H9 (cell line): ENCODE data around the gene ESPNL. TPM values are rescaled to one million over a fixed set of nuclear protein-coding genes. Genes with fewer than 3 reads are reported as not detected.

Experiments
- DNase-seq: peaks from one replicate; pipeline ENCODE4 v3.0.0-alpha.2; 2017
- H2AFZ ChIP-seq: one replicate; pipeline ENCODE4 v1.6.1; 2013; ENCODE audit warnings: mild to moderate bottlenecking, low read length, control low read depth, moderate library complexity
- H2AK5ac ChIP-seq: 2 replicates; pipeline ENCODE4 v1.6.1; 2013; ENCODE audit warnings: low read length, control low read depth, mixed read lengths; ENCODE audit not compliant: insufficient read length
- H2BK120ac ChIP-seq: one replicate; pipeline ENCODE4 v1.6.1; 2013; ENCODE audit warnings: low read depth, mild to moderate bottlenecking, low read length, control low read depth, inconsistent platforms; ENCODE audit not compliant: poor library complexity, severe bottlenecking
- H2BK12ac ChIP-seq: 2 replicates; pipeline ENCODE4 v1.6.1; 2013; ENCODE audit warnings: low read length, control low read depth, mixed read lengths, low read depth; ENCODE audit not compliant: insufficient read length
- H2BK15ac ChIP-seq: 2 replicates; pipeline ENCODE4 v1.6.1; 2013; ENCODE audit warnings: low read depth, low read length, control low read depth
- H2BK20ac ChIP-seq: one replicate; pipeline ENCODE4 v1.6.1; 2013; ENCODE audit warnings: low read depth, mild to moderate bottlenecking, low read length, control low read depth, inconsistent platforms; ENCODE audit not compliant: poor library complexity, severe bottlenecking
- H2BK5ac ChIP-seq: 2 replicates; pipeline ENCODE4 v1.6.1; 2013; ENCODE audit warnings: low read length, control low read depth, mixed read lengths; ENCODE audit not compliant: insufficient read length
- H3K14ac ChIP-seq: 2 replicates; pipeline ENCODE4 v1.6.1; 2013; ENCODE audit warnings: low read length, control low read depth; ENCODE audit not compliant: insufficient read depth
- H3K18ac ChIP-seq: 2 replicates; pipeline ENCODE4 v1.6.1; 2013; ENCODE audit warnings: low read depth, mild to moderate bottlenecking, mixed read lengths, low read length, control low read depth; ENCODE audit not compliant: insufficient read length
- H3K23ac ChIP-seq: 2 replicates; pipeline ENCODE4 v1.6.1; 2013; ENCODE audit warnings: low read length, control low read depth, mixed read lengths, low read depth; ENCODE audit not compliant: insufficient read length
- H3K23me2 ChIP-seq: 2 replicates; pipeline ENCODE4 v1.6.1; 2013; ENCODE audit warnings: low read depth, mild to moderate bottlenecking, mixed read lengths, low read length, control low read depth; ENCODE audit not compliant: insufficient read length, poor library complexity, severe bottlenecking
- H3K27ac ChIP-seq: 2 replicates; pipeline ENCODE4 v1.5.1; 2013; ENCODE audit warnings: low read length, control low read depth, mixed read lengths, low read depth; ENCODE audit not compliant: insufficient read length
- H3K27me3 ChIP-seq: 2 replicates; pipeline ENCODE4 v1.6.1; 2013; ENCODE audit warnings: low read length, control low read depth, inconsistent platforms; ENCODE audit not compliant: insufficient read depth
- H3K4ac ChIP-seq: 2 replicates; pipeline ENCODE4 v1.6.1; 2013; ENCODE audit warnings: low read depth, mild to moderate bottlenecking, control low read depth, inconsistent platforms, low read length, moderate library complexity
- H3K4me1 ChIP-seq: 2 replicates; pipeline ENCODE4 v1.6.1; 2013; ENCODE audit warnings: low read length, control low read depth, inconsistent platforms; ENCODE audit not compliant: insufficient read depth
- H3K4me2 ChIP-seq: 2 replicates; pipeline ENCODE4 v1.6.1; 2013; ENCODE audit warnings: low read length, control low read depth, mixed read lengths; ENCODE audit not compliant: insufficient read length, insufficient read depth
- H3K56ac ChIP-seq: 2 replicates; pipeline ENCODE4 v1.6.1; 2013; ENCODE audit warnings: low read depth, mild to moderate bottlenecking, mixed read lengths, low read length, control low read depth; ENCODE audit not compliant: insufficient read length
- H3K79me1 ChIP-seq: 2 replicates; pipeline ENCODE4 v1.6.1; 2013; ENCODE audit warnings: low read depth, mild to moderate bottlenecking, moderate library complexity, low read length, control low read depth, inconsistent platforms; ENCODE audit not compliant: insufficient read depth, poor library complexity, severe bottlenecking
- H3K79me2 ChIP-seq: 2 replicates; pipeline ENCODE4 v1.6.1; 2013; ENCODE audit warnings: low read length, control low read depth, inconsistent platforms; ENCODE audit not compliant: insufficient read depth
- H3K9ac ChIP-seq: 2 replicates; pipeline ENCODE4 v1.6.1; 2013; ENCODE audit warnings: low read length, control low read depth, mixed read lengths; ENCODE audit not compliant: insufficient read length; ENCODE audit errors: extremely low read depth
- H3K9me3 ChIP-seq: one replicate; pipeline ENCODE4 v1.6.1; 2013; ENCODE audit warnings: low read depth, low read length, inconsistent platforms; ENCODE audit not compliant: control insufficient read depth
- H3T11ph ChIP-seq: one replicate; pipeline ENCODE4 v1.6.1; 2013; ENCODE audit warnings: mild to moderate bottlenecking, low read length, control low read depth, inconsistent platforms
- H4K20me1 ChIP-seq: one replicate; pipeline ENCODE4 v1.6.1; 2013; ENCODE audit not compliant: control insufficient read depth, insufficient read length, insufficient read depth
- H4K5ac ChIP-seq: 2 replicates; pipeline ENCODE4 v1.6.1; 2013; ENCODE audit warnings: low read depth, mild to moderate bottlenecking, mixed read lengths, low read length, control low read depth; ENCODE audit not compliant: insufficient read length
- H4K8ac ChIP-seq: replicated peaks from 2 replicates; pipeline ENCODE4 v1.6.1; 2013; ENCODE audit warnings: low read length, control low read depth, mixed read lengths, low read depth; ENCODE audit not compliant: insufficient read length
- H4K91ac ChIP-seq: 2 replicates; pipeline ENCODE4 v1.6.1; 2013; ENCODE audit warnings: low read depth, mild to moderate bottlenecking, moderate library complexity, mixed read lengths, low read length, control low read depth; ENCODE audit not compliant: insufficient read length
- H3K27ac Mint-ChIP-seq, 3 experiments: 2 replicates in 2 of 3; 3 replicates in 1 of 3; pipeline ENCODE4 v1.8.0; 2020 to 2021; ENCODE audit warnings: mixed read lengths in 3 of 3, mild to moderate bottlenecking in 1 of 3, moderate library complexity in 1 of 3
- H3K27me3 Mint-ChIP-seq: 2 replicates; pipeline ENCODE4 v1.8.0; 2021; ENCODE audit warnings: low read depth, mild to moderate bottlenecking, moderate library complexity, mixed read lengths
- H3K36me3 Mint-ChIP-seq, 3 experiments: 2 replicates in 2 of 3; 3 replicates in 1 of 3; pipeline ENCODE4 v1.8.0; 2020 to 2021; ENCODE audit warnings: low read depth in 3 of 3, mixed read lengths in 3 of 3; ENCODE audit not compliant: insufficient read depth in 1 of 3
- H3K4me1 Mint-ChIP-seq, 2 experiments: 2 replicates each; pipeline ENCODE4 v1.8.0; 2020; ENCODE audit warnings: mixed read lengths in 2 of 2
- H3K4me3 Mint-ChIP-seq, 2 experiments: 2 replicates in 1 of 2; 3 replicates in 1 of 2; pipeline ENCODE4 v1.8.0; 2020 to 2021; ENCODE audit warnings: mild to moderate bottlenecking in 2 of 2, mixed read lengths in 2 of 2, moderate library complexity in 1 of 2
- H3K9me3 Mint-ChIP-seq, 2 experiments: 2 replicates in 1 of 2; 3 replicates in 1 of 2; pipeline ENCODE4 v1.8.0; 2020; ENCODE audit warnings: mild to moderate bottlenecking in 2 of 2, mixed read lengths in 2 of 2, moderate library complexity in 1 of 2
- CTCF ChIP-seq: fragments of 200-600 bp; sonication (generic); conservative IDR thresholded peaks from 3 replicates; pipeline ENCODE4 v1.8.0; 2021; ENCODE audit warnings: antibody characterized with exemption, mild to moderate bottlenecking
- WGBS: extraction: QIAGEN DNeasy Blood & Tissue Kit; methylation state at CpG from one replicate; pipeline ENCODE4 v1.1.7; 2013; ENCODE audit warnings: missing lambda C conversion rate, low lambda C conversion rate, mixed read lengths; ENCODE audit not compliant: insufficient read length; ENCODE audit errors: extremely low coverage; 5-methylcytosine and 5-hydroxymethylcytosine counted together
- total RNA-seq: library from RNA; stranded (reverse); gene quantifications from 2 replicates; pipeline ENCODE4 v1.2.1, GENCODE V29; 2021

The ESPNL gene
- total RNA-seq, 1 experiment from 2014 or later = 0.17 TPM

- H2BK120ac ChIP-seq = no peak overlapping the region
- Mint-ChIP-seq H3K27me3 (peaks cover 3% of the 10 kb centered on the region; the same call in 1 of the 2 replicates), H3K36me3 (no peaks in the 10 kb centered on the region; a peak in 2 of 7 replicates), H3K4me1 (peaks cover 6 to 10% of the 10 kb centered on the region in 2 experiments), H3K27ac (peak overlapping the region in 1 of 3 experiments; percentile 62; a peak in 1 of 7 replicates), H3K9me3 (no peaks in the 10 kb centered on the region), H3K4me3 (no peak overlapping the region)
- H2BK12ac ChIP-seq = no peak overlapping the region
- no peak overlapping the region for H3K23ac ChIP-seq
- H3K9ac ChIP-seq = no peak overlapping the region
- no peak for DNase-seq
- peaks cover under 1% of the 10 kb centered on the region for H3K23me2 ChIP-seq
- H3K9me3 ChIP-seq = no peaks in the 10 kb centered on the region
- no peak overlapping the region for H3K56ac ChIP-seq
- H4K20me1 ChIP-seq = no peaks in the 10 kb centered on the region
- no peaks in the 10 kb centered on the region for H3K79me1 ChIP-seq
- no peak overlapping the region for H3T11ph ChIP-seq
- no peak overlapping the region for H3K27ac ChIP-seq
- H3K14ac ChIP-seq = no peak overlapping the region
- H2BK5ac ChIP-seq = no peak overlapping the region
- H3K18ac ChIP-seq = no peak overlapping the region
- no peak overlapping the region for H2BK20ac ChIP-seq
- H3K4me1 ChIP-seq = no peaks in the 10 kb centered on the region
- no peak overlapping the region for H4K8ac ChIP-seq
- H3K4ac ChIP-seq = no peak overlapping the region
- H2AK5ac ChIP-seq = no peak overlapping the region
- no CpG with 5 or more reads among the region's 22 CpGs for WGBS
- no peaks in the 10 kb centered on the region for H3K27me3 ChIP-seq
- no peak overlapping the region for H3K4me2 ChIP-seq
- no peak overlapping the region for H2AFZ ChIP-seq
- no peak overlapping the region for H4K91ac ChIP-seq
- no peak overlapping the region for H4K5ac ChIP-seq
- TF ChIP-seq CTCF = peak; percentile 54
- H2BK15ac ChIP-seq = no peak overlapping the region
- H3K79me2 ChIP-seq = no peaks in the 10 kb centered on the region
Observed at GRCh38 chr2:238152771-238153688, 52.9 kb downstream of the ESPNL start.
